Stimulated activated CD8-positive, alpha-beta memory T cell treated with anti-CD3 and anti-CD28 coated beads, Interleukin-4, amount 100 ng/mL, for 24 hours (primary cell): Measurements from ENCODE around the gene IL9R.
"Not testable (repeated sequence)": the region's sequence is repeated elsewhere in the genome, so short reads cannot be mapped to it uniquely, and the experiment has no call there.

Experiments
- DNase-seq: peaks from one replicate; pipeline ENCODE4 v3.0.0-alpha.2; 2020; ENCODE audit warnings: low read depth

The IL9R gene

GRCh38 chrX:156030474-156030873, 33.0 kb downstream of the IL9R start:
- DNase-seq = not testable (repeated sequence)
